KBM-7 (cell line): Measurements from ENCODE around the gene AEN.
A peak's percentile ranks its signal among the peaks of the same experiment; 100 is the strongest.

Experiments used
- DNase-seq: peaks from one replicate; pipeline ENCODE4 v3.0.0-alpha.2; 2015
- in situ Hi-C: fragments of 300-500 bp; cut with MboI; formaldehyde crosslinking; loops from 2 replicates; pipeline ENCODE4 v1.14.3; 2020; ENCODE audit warnings: low sequenced_read_pairs, low pct_unique_long_range_greater_than_20kb, mixed read lengths

The AEN gene, protein sequence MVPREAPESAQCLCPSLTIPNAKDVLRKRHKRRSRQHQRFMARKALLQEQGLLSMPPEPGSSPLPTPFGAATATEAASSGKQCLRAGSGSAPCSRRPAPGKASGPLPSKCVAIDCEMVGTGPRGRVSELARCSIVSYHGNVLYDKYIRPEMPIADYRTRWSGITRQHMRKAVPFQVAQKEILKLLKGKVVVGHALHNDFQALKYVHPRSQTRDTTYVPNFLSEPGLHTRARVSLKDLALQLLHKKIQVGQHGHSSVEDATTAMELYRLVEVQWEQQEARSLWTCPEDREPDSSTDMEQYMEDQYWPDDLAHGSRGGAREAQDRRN

DNA sequence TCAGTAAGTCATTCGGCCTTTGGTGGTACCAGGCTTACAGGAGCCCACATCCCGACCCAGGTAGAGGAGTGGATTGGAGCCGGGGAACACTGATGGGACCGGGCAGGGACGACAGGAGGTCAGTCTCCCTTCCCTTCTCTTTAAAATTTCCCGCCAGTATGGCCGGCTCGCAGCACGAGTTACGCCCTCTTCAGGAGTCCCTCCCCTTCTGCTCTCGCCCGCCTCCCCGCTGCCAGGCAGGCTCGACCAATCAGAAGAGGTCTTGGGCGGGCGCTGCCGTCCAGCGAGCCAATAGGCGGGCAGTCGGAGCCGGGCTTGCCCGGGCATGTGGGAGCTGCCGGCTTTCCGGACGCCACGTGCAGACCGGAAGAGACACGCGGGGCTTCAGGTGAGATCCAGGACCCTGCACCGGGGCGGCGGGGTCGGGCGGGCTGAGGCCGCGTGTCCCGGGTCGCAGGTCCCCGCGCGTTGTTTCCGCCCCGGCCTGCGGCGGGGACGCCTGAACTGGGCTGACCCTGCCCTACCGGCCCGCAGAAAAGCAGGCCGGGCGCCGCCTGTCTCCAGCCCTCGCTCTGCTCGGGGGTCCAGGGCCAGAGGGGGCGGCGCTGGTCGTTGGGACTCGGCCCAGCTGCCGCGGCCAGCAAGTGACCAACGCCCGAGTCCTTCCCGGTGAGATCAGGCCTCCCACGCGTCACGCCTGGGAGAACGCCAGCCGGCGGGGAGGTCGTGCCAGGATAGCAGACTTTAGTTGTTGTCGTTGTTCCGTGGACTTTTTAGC is at the start of gene AEN:
Gene AEN (plus strand): TSS at position 346 of the 778 bp plus-strand sequence. CDS start 4,870 bp downstream, outside the sequence.
- in situ Hi-C loops: loop anchor here (10.0 kb wide), 1 partner anchor 156 kb away; the partner anchor contains the start of genes MRPL46 and MRPS11

DNA sequence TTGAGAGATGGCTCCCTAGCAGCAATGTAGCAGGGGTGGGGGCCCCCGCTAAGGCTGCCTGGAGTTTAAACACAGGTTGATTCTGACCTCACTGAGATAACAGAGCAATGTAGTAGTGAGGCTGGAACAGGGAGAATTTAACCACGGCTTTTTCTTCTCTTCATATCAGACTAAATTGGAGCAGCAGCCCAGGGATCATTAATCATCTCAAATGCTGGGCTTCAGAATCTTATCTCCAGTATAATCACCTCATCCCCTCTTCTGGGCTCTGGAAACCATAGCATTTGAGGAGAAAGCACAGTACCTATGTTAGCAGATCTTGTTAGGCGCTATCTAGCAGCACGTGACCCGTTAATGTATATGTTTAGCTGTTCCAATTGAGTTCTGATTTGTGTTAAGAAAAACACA is 49.3 kb upstream of the AEN start:
- no peak for DNase-seq
- in situ Hi-C loops: no loop called here

More for the DNA sequence above, at the start of gene AEN:
- DNase-seq: peak; percentile 100

DNA sequence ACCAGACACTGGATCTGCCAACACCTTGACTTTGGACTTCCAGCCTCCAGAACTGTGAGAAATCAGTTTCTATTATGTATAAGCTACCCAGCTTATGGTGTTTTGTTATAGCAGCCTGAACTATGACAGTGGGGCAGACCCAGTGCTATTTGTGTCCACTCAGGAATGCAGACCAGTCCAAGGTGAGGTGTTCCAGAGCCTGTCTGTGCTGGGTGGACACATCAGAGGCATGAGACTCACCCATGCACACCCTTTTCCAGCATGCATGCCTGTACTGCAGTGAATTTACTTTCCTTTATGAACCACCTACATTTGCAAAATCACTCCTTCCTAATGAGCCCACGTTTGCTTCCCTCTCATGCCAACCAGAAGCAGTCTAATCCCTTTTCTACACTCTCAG is 47.1 kb upstream of the AEN start:
- in situ Hi-C loops: no loop called here
- no peak for DNase-seq

DNA sequence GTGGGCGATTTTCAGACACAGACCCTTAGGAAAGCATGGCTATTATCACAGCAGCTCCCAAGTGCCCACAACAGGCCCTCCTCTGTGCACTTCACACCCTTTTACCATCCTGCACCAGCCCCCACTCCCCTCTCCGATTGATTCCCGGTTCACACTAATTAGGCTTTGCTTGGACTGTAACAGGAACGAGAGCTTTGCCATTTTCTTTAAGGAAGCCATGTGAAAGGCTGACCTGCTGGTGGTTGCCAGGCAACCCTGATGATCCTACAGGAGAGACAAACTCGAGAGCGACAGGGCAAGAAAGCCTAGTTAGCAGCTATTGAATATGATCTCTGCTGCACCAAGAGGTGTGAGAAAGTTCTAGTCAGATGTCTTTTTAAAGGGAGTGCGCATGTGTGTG is 46.5 kb upstream of the AEN start:
- in situ Hi-C loops: no loop called here
- no peak for DNase-seq

DNA sequence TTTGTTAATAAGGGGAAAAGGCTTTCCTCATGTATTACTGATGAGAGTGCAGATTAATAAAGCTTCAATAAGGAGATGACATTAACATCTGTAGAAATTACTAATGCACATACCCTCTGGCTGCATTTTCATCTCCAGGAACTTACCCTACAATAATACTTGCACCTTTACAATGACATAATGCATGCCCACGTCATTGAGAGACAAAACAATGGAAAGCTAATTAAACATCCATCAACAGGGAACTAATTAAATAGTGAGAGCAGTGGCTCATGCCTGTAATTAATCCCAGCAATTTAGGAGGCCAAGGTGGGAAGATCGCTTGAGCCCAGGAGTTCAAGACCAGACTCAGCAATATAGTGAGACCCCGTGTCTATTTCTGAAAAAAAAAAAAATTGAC is 41.8 kb upstream of the AEN start:
- in situ Hi-C loops: no loop called here
- no peak for DNase-seq

DNA sequence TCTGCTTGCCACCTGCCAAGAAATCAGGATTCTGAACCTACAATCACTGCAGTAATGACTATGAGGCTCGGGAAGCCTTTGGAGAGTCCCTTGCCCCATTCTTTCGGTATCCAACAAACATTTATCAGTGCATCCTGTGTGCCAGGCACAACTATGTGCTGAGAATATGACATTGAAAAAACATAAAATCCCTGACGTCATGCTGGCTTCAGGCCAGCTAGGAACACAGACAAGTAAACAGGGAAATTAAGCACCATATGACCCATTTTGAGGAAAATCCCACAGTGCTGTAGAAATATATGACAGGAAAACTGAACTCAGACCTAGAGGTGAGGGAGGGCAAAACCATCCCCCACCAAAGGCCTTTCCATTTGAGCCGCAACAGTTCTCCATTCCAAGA is 40.6 kb upstream of the AEN start:
- DNase-seq: no peak
- in situ Hi-C loops: no loop called here

DNA sequence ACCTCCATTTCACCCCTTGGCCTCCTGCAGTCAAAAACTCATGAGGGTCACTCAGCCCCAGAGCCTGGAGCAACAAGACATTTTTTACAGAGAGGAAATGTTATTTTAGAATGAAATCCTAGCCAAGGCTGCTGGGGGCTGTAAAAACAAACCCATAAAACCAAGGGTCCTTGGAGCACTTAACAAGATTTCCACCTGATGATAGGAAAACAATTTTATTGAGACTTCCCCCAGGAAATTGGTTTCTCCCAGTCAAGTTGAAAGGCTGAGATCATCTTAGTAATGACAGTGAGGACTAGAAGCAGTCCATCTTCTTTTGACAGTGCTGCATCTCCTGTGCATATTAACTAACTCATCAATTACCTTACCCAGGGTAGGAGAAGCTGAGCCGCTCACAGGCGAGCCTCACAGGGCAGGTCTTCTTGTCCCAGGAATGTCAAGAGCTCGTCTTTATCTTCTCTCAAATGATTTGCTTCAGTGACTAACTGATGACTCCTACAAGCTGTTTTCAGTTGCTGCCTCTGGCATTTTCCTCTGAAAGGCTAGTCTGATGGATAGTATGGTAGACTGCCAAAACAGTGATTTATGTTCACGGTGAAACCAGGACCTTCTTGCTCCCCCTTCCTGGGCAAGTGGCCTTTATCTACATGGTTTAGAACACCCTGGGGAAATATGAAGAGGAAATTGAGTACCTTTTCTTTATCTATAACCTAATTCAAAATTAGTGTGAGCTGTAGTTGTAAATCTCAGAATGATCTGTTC is 34.6 kb upstream of the AEN start:
- in situ Hi-C loops: no loop called here

DNA sequence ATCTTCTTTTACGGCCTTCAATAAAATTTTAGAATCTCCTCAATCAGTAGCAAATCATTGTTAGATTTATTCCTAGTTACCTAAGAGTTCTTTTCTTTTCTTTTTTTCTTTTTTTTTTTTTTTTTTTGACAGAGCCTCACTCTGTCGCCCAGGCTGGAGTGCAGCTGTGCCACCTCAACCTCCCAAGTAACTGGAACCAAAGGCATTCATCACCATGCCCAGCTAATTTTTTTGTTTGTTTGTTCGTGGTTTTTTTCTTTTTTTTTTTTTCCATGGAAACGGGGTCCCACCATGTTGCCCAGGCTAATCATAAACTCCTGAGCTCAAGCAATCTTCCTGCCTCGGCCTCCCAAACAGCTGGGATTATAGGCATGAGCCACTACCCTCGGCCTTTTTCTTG is 30.4 kb upstream of the AEN start:
- DNase-seq: no peak
- in situ Hi-C loops: no loop called here

More for the DNA sequence above, 34.6 kb upstream of the AEN start:
- DNase-seq: no peak

DNA sequence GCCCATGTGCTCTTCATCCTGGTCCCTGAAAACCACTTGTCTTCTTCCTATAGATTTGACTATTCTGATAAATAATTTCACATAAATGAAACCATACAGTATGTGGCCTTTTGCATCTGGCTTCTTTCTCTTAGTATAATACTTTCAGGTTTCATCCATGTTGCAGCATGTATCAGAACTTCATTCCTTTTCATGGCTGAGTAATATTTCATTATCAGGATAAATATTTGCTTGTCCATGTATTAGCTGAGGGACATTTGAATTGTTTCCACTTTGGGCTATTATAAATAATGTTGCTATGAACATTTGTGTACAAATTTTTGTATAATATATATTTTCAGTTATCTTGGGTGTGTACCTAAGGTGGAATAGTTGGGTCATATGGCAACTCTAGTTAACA is 29.8 kb upstream of the AEN start:
- in situ Hi-C loops: no loop called here
- no peak for DNase-seq

DNA sequence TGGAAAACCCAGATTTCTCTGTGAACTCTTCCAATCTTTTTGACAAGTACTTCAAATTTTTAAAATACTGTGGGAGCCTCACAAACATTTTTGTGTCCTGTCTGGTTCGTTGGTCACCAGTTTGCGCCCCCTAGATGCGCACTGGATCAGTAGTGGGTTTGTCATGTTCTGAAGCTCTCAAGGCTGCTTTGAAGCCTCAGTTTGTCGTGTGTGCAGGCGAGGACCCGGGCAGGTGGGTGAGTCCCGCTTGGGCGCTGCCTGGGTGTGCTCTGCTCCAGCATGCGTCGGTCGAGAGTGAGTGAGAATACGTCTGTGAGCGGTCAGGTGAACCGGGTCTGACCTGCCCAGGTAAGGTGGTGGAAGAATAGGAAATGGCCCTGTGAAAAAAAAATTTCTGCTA is 17.3 kb upstream of the AEN start:
- in situ Hi-C loops: no loop called here
- no peak for DNase-seq

DNA sequence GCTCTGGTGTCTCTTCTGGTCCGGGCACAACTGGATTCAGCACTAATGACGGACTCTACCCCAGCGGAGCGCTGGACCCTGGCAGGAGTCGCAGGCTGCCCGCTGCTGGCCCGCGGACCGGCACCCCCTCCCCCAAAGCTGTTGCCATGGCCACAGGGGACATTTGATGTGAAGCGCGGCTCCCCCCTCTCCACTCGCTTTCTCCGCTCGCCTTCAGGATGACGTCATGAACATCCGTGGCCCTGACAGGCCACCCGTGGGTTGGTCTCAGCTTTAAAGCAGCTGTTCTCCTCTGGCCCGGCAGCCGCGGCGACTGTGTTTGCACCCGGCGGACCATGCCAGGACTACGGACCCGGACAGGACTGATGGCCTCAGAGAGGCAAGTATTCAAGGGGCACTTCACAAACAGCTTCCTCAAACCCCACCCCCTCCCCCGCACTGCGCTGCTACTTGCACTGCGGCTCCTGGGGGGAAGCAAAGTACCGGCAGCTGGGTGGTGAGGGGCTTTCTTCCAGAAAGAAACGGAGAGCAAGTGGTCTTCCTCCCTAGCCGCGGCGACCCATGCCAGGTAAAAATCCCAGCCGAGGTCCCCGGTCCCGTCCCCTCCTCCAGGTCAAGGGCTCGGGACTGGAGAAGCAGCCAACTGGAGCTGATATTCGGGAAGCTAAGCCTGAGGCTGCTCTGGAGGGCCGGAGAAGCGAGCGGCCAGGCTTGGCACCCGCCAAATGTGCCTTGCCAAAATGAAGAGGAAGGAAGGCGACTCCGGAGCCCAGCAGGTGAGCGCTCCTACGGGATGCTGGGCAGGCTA is 16.6 kb upstream of the AEN start:
- no peak for DNase-seq
- in situ Hi-C loops: no loop called here

DNA sequence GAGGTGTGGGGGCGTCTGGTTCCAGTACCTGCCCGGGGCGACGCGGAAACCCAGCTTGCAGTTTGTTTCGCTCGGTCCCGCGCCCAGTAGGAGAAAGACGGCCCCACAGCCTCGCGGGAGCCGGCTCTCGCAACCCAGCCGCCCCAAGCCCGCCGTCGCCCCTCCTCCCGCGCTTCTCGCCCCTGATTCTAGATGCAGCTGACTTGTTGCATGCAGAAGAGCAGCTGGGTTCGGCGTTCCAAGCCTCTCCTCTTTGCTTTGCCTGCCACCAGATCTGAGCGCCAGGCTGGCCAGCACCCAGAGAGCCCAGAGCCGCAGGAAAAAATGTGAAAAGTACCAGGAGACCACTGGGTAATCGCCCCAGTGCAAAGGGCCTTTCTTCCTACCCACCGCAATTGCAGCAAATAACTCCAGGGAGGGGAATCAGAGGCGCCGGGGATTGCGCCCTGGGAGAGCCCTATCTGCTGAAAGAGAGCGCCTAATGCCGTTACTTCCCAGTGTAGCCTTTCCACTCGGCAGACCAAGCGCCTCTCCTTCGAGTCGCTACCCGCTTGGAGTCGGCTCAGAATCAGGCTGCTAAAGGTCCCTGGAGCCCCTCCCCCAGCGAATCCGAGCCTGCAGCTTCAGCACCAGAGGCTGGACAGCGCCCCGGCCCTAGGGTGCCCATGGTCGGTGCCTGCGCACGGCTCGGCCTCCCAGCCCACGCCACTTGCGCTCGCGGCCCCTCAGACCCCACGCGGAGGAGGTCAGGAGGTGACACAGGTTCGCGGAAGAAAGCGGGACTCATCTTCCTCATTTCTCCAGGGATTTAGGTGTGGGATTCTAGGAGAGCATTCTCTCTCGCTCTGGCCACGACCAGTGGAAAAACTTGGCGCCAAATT is 15.7 kb upstream of the AEN start:
- in situ Hi-C loops: no loop called here
- DNase-seq: peak; percentile 58

DNA sequence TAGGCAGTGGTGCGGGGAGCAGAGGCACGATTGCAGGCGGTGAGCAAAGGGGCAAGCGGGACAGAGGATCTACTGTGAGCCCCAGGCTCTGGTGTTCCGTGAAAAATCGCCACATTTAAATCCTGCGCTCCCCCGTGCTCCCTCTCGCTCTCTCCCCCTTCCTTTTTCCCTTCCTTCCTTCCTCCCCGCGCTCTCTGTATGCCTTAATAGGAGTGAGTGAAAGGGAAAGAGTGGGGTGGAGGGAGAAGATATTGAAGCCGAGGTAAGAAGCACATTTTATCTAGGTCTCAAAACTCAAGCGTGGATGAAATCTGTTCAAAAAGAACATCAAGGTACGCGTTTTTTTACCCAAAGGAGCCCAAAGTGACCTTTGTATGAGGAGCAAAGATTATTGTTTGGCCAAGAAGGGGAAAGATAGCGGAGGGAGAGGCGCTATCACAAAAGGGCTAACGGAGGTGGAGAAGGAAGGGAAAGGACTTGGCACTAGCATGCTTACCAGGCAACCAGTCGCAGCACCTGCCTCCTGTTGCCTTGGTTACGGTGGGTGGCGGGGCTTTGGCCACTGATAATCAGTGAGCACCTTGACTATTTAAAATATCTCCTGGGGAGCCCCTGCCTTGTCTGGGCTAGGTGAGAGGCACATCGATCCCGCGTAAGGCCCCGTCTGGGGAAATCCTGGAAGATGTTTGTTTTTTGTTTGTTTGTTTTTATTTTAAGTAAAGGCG is 14.9 kb upstream of the AEN start:
- in situ Hi-C loops: no loop called here
- DNase-seq: no peak

DNA sequence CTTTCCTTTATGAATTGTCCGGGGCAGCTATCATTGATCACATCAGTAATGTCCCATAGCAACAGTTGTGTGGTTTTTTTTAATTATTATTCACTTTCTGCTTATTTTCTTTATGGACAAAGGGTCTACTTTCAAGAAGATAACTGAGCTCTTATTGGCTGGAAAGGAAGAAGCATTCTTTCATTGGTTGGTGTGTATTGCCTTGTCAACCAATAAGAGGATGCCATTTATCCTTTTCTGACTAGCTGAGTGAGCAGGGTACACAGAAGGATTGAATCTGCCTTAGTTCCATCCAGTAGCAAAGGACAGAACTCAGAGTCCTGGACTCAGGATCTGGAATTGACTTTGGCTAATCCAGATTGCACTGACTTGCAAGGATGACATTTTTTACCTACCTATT is 13.2 kb upstream of the AEN start:
- DNase-seq: no peak
- in situ Hi-C loops: no loop called here

DNA sequence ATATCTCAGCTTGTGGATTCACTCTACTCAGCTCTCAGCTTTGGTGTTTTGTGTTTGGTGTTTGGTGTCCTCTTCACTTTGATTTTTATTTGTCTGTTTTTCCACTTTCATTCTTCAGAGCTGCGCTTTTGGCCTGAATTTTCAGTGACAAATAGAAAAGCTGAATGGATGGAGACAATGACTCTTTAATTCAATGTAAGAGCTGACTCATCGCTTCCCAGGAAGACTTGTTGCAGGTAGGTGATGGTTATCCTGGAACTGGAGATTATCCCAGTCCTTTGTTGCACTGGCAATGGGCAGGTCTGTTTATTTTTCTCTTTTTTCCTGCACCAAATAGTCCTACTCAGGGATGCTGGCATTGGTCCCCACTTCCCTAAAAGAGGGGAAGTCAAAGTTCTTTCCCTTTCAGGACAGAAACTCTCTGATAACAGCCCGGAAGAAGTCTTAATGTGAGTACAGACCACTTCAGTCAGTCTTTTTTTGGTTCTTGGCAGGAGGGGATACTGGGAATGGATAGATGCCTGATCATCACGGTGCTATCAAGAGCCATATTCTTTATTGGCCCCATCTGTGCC is 12.4 kb upstream of the AEN start:
- no peak for DNase-seq
- in situ Hi-C loops: no loop called here

DNA sequence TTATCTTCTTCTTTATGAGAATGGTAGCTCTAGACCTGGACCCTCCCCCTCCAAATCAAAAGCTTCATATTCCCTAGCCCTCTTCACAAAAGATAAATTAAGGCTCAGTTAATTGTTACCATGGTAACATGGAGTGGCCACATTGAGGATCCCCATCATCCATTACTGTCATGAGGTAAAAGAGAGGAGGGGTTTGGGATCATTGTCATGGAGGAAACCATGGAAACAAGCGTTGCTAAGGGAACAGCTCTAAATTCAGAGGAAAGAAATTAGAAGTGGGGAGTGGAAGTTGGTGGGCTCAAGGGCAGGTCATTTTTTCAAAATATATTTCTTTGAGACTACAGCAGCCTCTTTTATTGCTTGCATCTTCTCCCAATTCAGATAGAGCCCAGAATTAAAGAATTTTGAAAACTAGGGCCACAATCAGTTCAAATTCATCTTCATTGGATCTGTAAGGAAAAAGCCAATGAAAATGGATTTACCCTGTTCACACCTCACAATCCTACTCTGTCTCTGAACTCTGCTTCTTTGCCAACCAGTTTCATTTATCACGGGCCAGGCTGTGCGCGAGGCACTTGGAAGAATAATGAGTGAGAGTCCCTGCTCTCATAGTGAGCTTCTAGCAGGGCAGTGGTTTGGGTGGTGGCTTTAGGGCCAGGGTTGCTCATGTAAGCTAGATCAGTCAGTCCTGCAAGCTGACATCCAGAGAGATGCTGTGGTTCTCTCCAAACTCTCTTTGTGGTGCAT is 11.6 kb upstream of the AEN start:
- peak; percentile 16 for DNase-seq
- in situ Hi-C loops: no loop called here
